Smooth muscle cell (in vitro differentiated cells): Measurements from ENCODE around the gene APOBEC3G. TPM values are rescaled to one million over a fixed set of nuclear protein-coding genes. Genes with fewer than 3 reads are reported as not detected.

Experiments
- DNase-seq: peaks from one replicate; lab custom pipeline; 2025; ENCODE audit not compliant: unreplicated experiment; lab: John Stamatoyannopoulos, UW
- H2AFZ ChIP-seq: fragments of 200-600 bp; sonication (generic); 2 replicates; pipeline ENCODE4 v1.6.0; 2016; ENCODE audit warnings: antibody characterized with exemption, low read depth, mild to moderate bottlenecking
- H3F3A ChIP-seq: fragments of 200-600 bp; sonication (generic); 2 replicates; pipeline ENCODE4 v1.6.0; 2017; ENCODE audit warnings: antibody characterized with exemption, low read depth
- H3K27ac ChIP-seq: fragments of 200-600 bp; sonication (generic); 2 replicates; pipeline ENCODE4 v1.5.1; 2016; ENCODE audit warnings: low read depth, mild to moderate bottlenecking
- H3K27me3 ChIP-seq: fragments of 200-600 bp; sonication (generic); 2 replicates; pipeline ENCODE4 v1.6.1; 2016; ENCODE audit warnings: low read depth, mild to moderate bottlenecking
- H3K36me3 ChIP-seq: fragments of 200-600 bp; sonication (generic); 2 replicates; pipeline ENCODE4 v1.5.1; 2016; ENCODE audit warnings: low read depth
- H3K4me1 ChIP-seq: fragments of 200-600 bp; sonication (generic); 2 replicates; pipeline ENCODE4 v1.5.1; 2016; ENCODE audit warnings: low read depth
- H3K4me2 ChIP-seq: fragments of 200-600 bp; sonication (generic); 2 replicates; pipeline ENCODE4 v1.6.0; 2016; ENCODE audit warnings: mild to moderate bottlenecking
- H3K4me3 ChIP-seq: fragments of 200-600 bp; sonication (generic); 2 replicates; pipeline ENCODE4 v1.5.1; 2016; ENCODE audit warnings: mild to moderate bottlenecking
- H3K79me2 ChIP-seq: fragments of 200-600 bp; sonication (generic); 2 replicates; pipeline ENCODE4 v1.6.0; 2016; ENCODE audit warnings: low read depth, mild to moderate bottlenecking
- H3K9ac ChIP-seq: fragments of 200-600 bp; sonication (generic); 2 replicates; pipeline ENCODE4 v1.6.0; 2016; ENCODE audit warnings: low read depth
- H3K9me3 ChIP-seq: fragments of 200-600 bp; sonication (generic); replicated peaks from 2 replicates; pipeline ENCODE4 v1.5.1; 2016; ENCODE audit warnings: low read depth
- H4K20me1 ChIP-seq: fragments of 200-600 bp; sonication (generic); 2 replicates; pipeline ENCODE4 v1.6.0; 2016; ENCODE audit warnings: low read depth
- WGBS: methylation state at CpG from one replicate; pipeline ENCODE4 v1.1.7; 2016; ENCODE audit warnings: low lambda C conversion rate; 5-methylcytosine and 5-hydroxymethylcytosine counted together
- polyA plus RNA-seq: library from polyadenylated mRNA; unstranded; fragments of >200 nt; fragmentation: Nextera tagmentation; extraction: Ambion mirVana; gene quantifications from 2 replicates; pipeline ENCODE4 v1.2.1, GENCODE V29; 2016
- total RNA-seq: library from RNA; depleted of rRNA; stranded (reverse); fragments of >200 nt; gene quantifications from 2 replicates; pipeline ENCODE4 v1.2.3, GENCODE V29; 2014
- TF ChIP-seq, protein P1 (sequence below): fragments of 200-600 bp; sonication (generic); IDR thresholded peaks from 2 replicates; pipeline ENCODE4 v1.5.1; 2017; ENCODE audit warnings: borderline replicate concordance, mild to moderate bottlenecking, antibody characterized with exemption; ENCODE audit not compliant: insufficient read depth, poor library complexity, severe bottlenecking

The APOBEC3G gene
- total and polyA plus RNA-seq, 2 experiments from 2014 or later = 2.9 to 10.3 TPM

DNA sequence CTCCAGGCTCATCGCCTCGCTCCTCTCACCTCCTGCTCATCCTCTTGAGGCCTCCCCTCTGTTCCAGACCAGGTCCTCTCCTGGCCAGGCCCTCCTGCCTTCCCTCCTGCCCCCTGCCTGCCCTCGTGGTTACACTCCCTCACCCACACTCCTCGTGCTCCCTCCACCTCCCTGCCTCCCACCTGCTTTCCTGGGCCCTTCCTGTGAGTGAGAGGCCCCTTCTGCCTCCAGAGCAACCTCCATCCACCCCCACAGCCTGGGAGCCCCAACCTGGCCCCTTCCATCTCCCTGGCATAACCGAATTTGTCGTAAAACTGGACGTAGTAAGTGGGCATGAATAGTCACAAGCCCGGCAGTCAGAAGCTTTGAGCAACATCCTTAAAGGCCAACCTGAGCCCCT, 4.5 kb downstream of the APOBEC3G start:
- Histone ChIP-seq H3K9me3 (no peaks in the 10 kb centered on the region), H3K4me1 (no peaks in the 10 kb centered on the region), H3K36me3 (no peaks in the 10 kb centered on the region), H3K79me2 (no peaks in the 10 kb centered on the region), H4K20me1 (no peaks in the 10 kb centered on the region), H3F3A (no peaks in the 10 kb centered on the region), H3K27ac (no peak overlapping the region), H3K4me3 (no peak overlapping the region), H3K9ac (no peak overlapping the region), H3K4me2 (no peak overlapping the region), H3K27me3 (no peaks in the 10 kb centered on the region), H2AFZ (no peak overlapping the region)
- 78% methylated on average over 8 of the region's 8 CpGs for WGBS
- TF ChIP-seq, protein P1, sequence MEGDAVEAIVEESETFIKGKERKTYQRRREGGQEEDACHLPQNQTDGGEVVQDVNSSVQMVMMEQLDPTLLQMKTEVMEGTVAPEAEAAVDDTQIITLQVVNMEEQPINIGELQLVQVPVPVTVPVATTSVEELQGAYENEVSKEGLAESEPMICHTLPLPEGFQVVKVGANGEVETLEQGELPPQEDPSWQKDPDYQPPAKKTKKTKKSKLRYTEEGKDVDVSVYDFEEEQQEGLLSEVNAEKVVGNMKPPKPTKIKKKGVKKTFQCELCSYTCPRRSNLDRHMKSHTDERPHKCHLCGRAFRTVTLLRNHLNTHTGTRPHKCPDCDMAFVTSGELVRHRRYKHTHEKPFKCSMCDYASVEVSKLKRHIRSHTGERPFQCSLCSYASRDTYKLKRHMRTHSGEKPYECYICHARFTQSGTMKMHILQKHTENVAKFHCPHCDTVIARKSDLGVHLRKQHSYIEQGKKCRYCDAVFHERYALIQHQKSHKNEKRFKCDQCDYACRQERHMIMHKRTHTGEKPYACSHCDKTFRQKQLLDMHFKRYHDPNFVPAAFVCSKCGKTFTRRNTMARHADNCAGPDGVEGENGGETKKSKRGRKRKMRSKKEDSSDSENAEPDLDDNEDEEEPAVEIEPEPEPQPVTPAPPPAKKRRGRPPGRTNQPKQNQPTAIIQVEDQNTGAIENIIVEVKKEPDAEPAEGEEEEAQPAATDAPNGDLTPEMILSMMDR = no peak
- no peak for DNase-seq

DNA sequence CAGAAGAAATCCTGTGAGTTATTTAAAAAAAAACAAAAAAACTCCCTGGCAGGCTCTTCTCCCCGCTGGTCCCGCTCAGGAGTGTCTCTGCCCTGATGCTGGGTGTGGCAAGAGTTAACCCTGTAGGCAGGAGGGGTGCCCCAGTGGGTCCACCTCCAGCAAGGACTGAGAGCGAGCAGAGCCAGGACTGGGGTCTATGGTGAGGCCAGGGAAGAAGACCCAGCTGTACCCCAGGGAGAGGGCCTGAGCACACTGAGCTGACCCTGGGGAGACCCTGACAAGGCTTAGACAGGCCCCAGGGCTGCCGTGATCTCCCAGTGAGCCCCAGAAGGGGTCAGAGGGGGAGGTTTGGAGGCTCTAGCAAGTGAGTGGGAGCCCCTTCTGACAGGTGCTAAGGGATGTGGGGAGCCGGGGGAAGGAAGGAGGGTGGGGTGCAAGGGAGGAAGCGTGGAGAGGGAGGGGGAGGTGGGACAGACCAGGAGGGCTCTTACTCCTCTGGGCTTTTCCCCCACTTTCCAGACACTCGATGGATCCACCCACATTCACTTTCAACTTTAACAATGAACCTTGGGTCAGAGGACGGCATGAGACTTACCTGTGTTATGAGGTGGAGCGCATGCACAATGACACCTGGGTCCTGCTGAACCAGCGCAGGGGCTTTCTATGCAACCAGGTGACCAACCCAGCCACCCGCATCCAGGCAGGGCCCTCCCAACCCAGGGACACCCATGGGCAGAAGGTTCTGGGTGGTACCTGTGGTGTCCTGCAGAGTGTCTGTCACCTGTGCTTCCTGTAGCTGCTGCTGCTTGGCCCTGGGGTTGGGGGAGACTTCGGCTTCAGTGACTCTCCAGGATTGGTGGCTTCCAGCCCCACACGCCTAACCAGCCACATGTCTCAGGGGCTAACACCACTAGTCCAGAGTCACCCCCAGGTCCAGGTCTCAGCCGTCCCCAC, 6.4 kb downstream of the APOBEC3G start:
- WGBS = 95% methylated on average over 12 of the region's 14 CpGs

DNA sequence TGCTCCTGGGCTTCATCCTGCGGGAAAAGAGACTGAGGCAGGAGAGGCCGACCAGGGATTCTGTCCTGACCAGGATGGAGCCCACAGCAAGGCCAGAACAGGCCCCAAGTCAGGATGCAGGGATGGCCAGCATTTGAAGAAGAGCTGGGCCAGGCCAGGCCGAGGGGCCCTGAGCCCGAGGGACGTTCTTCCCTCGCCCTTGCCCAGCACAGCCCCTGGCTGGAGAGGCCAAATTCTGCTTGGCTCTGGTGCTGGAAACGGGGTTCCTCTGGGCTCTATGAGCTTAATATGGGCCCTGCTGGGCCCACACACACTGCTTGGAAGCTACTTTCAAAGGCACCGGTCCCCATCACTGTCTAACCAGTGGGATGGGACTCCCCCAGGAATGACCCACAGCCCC, 7.6 kb downstream of the APOBEC3G start:
- Histone ChIP-seq H2AFZ (no peak overlapping the region), H3K9ac (no peak overlapping the region), H3K27me3 (no peaks in the 10 kb centered on the region), H3K4me1 (no peaks in the 10 kb centered on the region), H3K9me3 (no peaks in the 10 kb centered on the region), H4K20me1 (no peaks in the 10 kb centered on the region), H3F3A (no peaks in the 10 kb centered on the region), H3K36me3 (no peaks in the 10 kb centered on the region), H3K27ac (no peak overlapping the region), H3K4me3 (no peak overlapping the region), H3K4me2 (no peak overlapping the region), H3K79me2 (no peaks in the 10 kb centered on the region)
- 97% methylated on average over 8 of the region's 8 CpGs for WGBS
- TF ChIP-seq, protein P1 = no peak
- no peak for DNase-seq

More for the DNA sequence above, 6.4 kb downstream of the APOBEC3G start:
- no peak overlapping the region for H3K4me3 ChIP-seq
- no peaks in the 10 kb centered on the region for H3K79me2 ChIP-seq
- DNase-seq = no peak
- H3K27me3 ChIP-seq = no peaks in the 10 kb centered on the region
- H3K27ac ChIP-seq = no peak overlapping the region
- no peaks in the 10 kb centered on the region for H4K20me1 ChIP-seq
- no peak overlapping the region for H3K9ac ChIP-seq
- TF ChIP-seq, protein P1 = no peak
- no peaks in the 10 kb centered on the region for H3F3A ChIP-seq
- no peak overlapping the region for H3K4me2 ChIP-seq
- no peak overlapping the region for H2AFZ ChIP-seq
- no peaks in the 10 kb centered on the region for H3K36me3 ChIP-seq
- no peaks in the 10 kb centered on the region for H3K9me3 ChIP-seq
- no peaks in the 10 kb centered on the region for H3K4me1 ChIP-seq
